ENCODE measurements around the gene ABHD2. TPM values are rescaled to one million over a fixed set of nuclear protein-coding genes. Genes with fewer than 3 reads are reported as not detected.

ABHD2 gene
- total RNA-seq, 1 donor from 2014 or later = 39.1 TPM

DNA sequence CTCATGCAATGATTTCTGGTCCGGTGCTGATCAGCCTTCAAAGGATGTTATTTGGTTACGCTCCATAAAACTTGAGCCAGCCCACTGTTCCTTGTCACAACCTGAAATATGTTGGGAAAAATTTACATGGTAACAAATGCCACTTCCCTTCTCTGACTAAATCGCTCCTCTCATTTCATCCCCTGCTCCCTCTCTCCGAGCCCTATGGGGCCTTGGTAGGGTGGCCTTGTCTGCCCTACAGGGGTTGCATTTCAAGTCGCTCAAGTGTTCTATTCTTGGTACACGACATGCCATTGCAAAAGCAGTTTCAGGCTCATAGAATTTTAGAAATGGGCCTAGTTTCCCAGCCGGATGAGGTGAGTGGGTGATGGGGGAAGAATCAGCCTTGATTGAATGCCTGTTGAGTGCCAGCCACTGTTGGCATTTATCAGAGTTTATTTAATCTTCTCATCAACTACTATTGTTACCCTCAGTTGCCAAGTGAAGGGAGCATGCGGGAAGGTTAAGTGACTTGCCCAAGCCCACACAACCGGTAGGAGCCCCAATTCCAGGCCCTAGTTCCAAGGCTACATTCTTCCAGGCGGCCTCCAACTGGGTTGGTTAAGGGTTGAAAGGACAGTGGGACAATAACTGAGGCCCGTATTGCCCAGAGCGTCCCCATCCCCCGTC is 961 bp upstream of the ABHD2 start:
- no peak for DNase-seq (ENCODE audit: low spot score in 2 of 2, unreplicated experiment in 2 of 2)
- H3K9me3 Mint-ChIP-seq = no peaks in the 10 kb centered on the region
- H3K27me3 Mint-ChIP-seq (ENCODE audit: low read depth) = no peaks in the 10 kb centered on the region
- H3K36me3 Mint-ChIP-seq = no peaks in the 10 kb centered on the region
- H3K4me1 Mint-ChIP-seq = peaks cover 27% of the 10 kb centered on the region
- H3K27ac Mint-ChIP-seq = no peak overlapping the region
- TF ChIP-seq, protein P1, sequence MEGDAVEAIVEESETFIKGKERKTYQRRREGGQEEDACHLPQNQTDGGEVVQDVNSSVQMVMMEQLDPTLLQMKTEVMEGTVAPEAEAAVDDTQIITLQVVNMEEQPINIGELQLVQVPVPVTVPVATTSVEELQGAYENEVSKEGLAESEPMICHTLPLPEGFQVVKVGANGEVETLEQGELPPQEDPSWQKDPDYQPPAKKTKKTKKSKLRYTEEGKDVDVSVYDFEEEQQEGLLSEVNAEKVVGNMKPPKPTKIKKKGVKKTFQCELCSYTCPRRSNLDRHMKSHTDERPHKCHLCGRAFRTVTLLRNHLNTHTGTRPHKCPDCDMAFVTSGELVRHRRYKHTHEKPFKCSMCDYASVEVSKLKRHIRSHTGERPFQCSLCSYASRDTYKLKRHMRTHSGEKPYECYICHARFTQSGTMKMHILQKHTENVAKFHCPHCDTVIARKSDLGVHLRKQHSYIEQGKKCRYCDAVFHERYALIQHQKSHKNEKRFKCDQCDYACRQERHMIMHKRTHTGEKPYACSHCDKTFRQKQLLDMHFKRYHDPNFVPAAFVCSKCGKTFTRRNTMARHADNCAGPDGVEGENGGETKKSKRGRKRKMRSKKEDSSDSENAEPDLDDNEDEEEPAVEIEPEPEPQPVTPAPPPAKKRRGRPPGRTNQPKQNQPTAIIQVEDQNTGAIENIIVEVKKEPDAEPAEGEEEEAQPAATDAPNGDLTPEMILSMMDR (IDR thresholded peaks at IDR 0.05; ENCODE audit: unreplicated experiment) = no peak
- no peak overlapping the region for H3K4me3 Mint-ChIP-seq

DNA sequence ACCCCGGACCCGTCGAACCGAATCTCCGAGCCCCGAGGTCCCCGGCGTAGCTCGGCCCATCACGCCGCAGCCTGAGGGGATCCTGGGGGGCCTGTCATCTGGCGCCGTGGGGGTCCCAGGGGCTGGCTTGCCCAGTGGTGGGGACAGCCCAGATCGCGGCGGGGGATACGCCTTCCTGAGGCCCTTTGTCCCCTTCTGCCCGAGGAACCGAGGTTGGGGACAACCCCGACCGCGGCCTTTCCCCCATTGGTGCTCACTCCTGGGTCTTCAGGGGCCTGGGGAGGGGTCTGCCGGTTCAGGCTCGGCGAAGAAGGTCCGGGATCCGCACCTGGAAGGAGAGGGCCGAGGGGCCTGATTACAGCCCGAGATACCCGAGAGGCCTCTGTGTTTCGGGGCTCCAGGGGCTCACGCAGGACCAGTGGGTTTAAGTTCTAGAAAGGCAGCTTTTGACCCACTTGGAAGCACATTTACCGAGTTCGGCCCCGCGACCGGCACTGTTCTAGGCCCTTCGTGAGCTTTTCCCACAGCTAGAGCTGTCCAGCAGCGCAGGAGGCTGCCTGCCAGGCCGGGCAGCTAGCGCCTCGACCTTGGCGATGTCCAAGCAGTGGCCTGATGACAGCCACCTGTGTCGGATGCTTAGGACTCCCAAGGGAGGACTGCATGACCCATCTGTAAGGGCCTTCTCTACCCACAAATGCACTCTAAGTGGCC is 504 bp downstream of the ABHD2 start:
- no peaks in the 10 kb centered on the region for H3K9me3 Mint-ChIP-seq
- peak in 1 of 2 experiments; percentile 51 for DNase-seq (ENCODE audit: low spot score in 2 of 2, unreplicated experiment in 2 of 2)

DNA sequence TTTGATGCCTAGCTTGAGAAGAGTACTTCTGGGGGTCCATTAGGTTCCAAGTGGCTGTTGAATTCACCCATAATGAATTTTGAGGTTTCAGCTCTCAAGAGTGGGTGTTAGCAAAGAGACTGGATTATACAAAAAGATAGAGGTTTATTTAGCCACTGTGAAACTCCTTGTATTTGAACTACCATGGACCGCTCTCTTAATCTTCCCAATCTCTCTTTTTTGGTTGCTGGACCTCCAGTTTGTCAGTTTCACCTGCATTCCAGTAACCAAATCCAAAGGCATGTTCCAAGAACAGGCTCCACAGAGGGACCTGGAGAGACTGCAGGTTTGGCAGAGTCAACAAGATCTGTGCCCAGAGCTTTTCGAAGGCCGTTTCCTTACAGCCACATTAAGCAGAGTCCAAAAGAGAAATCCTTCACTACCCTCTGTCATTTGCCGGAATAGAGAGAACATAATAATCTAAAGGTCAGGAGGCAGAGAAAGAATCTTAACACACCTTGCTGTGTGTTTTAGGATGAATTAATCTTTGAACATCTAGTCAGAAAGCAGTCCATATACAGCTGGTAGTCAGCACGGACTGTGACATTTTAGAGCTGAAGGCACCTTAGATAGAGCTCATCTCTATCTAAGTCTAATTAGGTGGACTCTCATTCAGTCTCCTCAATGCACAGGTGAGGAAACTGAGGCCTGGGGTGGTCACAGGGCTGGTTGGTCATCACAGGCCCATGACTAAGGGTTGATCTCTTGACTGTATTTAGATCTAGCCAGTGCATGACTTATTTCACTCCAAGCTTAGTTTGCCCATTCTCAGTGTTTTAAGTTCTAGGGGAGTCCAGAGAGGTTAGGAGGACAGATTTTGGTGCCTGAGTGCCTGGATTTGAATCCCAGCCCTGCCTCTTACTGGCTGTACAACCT is 1.3 kb downstream of the ABHD2 start:
- H3K4me1 Mint-ChIP-seq = peaks cover 27% of the 10 kb centered on the region
- H3K4me3 Mint-ChIP-seq = no peak overlapping the region
- H3K9me3 Mint-ChIP-seq = no peaks in the 10 kb centered on the region
- no peak overlapping the region for H3K27ac Mint-ChIP-seq
- H3K36me3 Mint-ChIP-seq = no peaks in the 10 kb centered on the region
- no peaks in the 10 kb centered on the region for H3K27me3 Mint-ChIP-seq (ENCODE audit: low read depth)
- TF ChIP-seq, protein P1 (IDR thresholded peaks at IDR 0.05; ENCODE audit: unreplicated experiment) = no peak
- no peak for DNase-seq (ENCODE audit: low spot score in 2 of 2, unreplicated experiment in 2 of 2)

More for the DNA sequence above, 504 bp downstream of the ABHD2 start:
- no peak overlapping the region for H3K4me3 Mint-ChIP-seq
- no peaks in the 10 kb centered on the region for H3K27me3 Mint-ChIP-seq (ENCODE audit: low read depth)
- H3K27ac Mint-ChIP-seq = no peak overlapping the region
- TF ChIP-seq, protein P1 (IDR thresholded peaks at IDR 0.05; ENCODE audit: unreplicated experiment) = no peak
- peaks cover 27% of the 10 kb centered on the region for H3K4me1 Mint-ChIP-seq
- H3K36me3 Mint-ChIP-seq = no peaks in the 10 kb centered on the region

DNA sequence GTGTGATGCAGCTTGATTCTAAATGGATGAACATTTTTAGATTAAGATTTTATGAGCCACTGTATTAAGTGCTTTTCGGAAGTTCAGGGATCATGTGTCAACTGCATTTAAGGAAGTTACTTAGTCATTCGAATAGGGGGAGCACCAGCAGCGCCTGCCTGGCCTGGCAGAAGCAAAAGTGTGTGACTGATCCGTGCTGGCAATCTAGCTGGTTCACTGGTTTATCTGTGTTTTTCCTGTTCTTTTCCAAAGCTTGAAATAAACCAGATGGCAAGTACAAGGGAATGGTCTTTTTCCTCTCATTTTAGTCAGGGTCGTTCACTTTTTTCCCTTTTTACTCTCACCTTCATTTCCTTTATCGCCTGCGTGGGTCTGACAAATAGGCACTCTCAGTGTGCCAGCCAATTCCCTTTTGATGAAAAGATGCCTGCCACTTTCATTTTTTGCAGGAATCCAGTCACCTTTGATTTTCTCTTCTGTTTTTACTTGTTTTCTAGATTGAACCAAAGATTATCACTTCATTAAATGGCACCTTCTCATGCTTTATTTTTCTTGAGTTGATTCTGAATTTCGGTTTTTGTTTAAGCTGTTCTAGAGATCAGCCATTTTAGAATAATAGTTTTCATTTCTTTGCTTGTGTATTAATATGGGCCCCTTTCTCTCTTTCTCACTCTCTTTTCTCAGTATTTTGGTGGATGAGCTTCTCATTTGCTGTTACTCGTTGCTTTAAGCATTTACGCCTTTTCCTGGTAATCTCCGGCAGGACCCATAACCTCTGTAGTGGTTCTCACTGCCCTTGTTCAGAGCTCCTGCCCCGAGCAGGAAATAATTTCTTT is 2.8 kb downstream of the ABHD2 start:
- H3K27ac Mint-ChIP-seq = peak overlapping the region; percentile 17
- H3K4me1 Mint-ChIP-seq = peaks cover 20% of the 10 kb centered on the region
- no peaks in the 10 kb centered on the region for H3K27me3 Mint-ChIP-seq (ENCODE audit: low read depth)
- peak overlapping the region; percentile 15 for H3K4me3 Mint-ChIP-seq
- DNase-seq (ENCODE audit: low spot score in 2 of 2, unreplicated experiment in 2 of 2) = no peak
- no peaks in the 10 kb centered on the region for H3K9me3 Mint-ChIP-seq
- no peaks in the 10 kb centered on the region for H3K36me3 Mint-ChIP-seq
- TF ChIP-seq, protein P1 (IDR thresholded peaks at IDR 0.05; ENCODE audit: unreplicated experiment) = no peak

Data from mesothelial cell of epicardium (in vitro differentiated cells).